Common myeloid progenitor, CD34-positive (primary cell): ENCODE measurements around the gene HSD11B2.

Experiments used
- CTCF ChIA-PET: fragments of 350-600 bp; sonication (Branson Sonifier 250); formaldehyde crosslinking; loops from one replicate; lab custom pipeline; 2021; ENCODE audit warnings: antibody characterized with exemption; lab: Charles Lee
- POLR2A ChIA-PET: fragments of 350-600 bp; sonication (Branson Sonifier 250); formaldehyde crosslinking; loops from one replicate; lab custom pipeline; 2021; ENCODE audit warnings: antibody characterized with exemption; lab: Charles Lee
- DNase-seq, 3 donors: peaks; one replicate each; pipeline versions ENCODE4 v3.0.0 to v3.0.0-alpha.2; 2013
- H3K27ac ChIP-seq, 2 experiments: 1 replicate in 1 of 2; 2 replicates in 1 of 2; pipeline ENCODE4 v1.7.0; 2013; ENCODE audit warnings: inconsistent platforms in 2 of 2, low read length in 2 of 2, mild to moderate bottlenecking in 2 of 2, low read depth in 1 of 2, moderate library complexity in 1 of 2; ENCODE audit not compliant: severe bottlenecking in 2 of 2, insufficient read depth in 1 of 2, poor library complexity in 1 of 2
- H3K27me3 ChIP-seq, 5 experiments: replicated peaks in 2 of 5; 1 replicate in 3 of 5; 2 replicates in 2 of 5; pipeline versions ENCODE4 v1.6.1 to v1.7.0; 2013; ENCODE audit warnings: low read length in 4 of 5, mild to moderate bottlenecking in 2 of 5, moderate library complexity in 2 of 5, inconsistent platforms in 1 of 5; ENCODE audit not compliant: insufficient read depth in 5 of 5, control insufficient read depth in 4 of 5
- H3K36me3 ChIP-seq, 4 experiments: 1 replicate in 2 of 4; 2 replicates in 2 of 4; pipeline versions ENCODE4 v1.6.1 to v1.7.0; 2013; ENCODE audit warnings: low read length in 3 of 4, control low read depth in 1 of 4, mild to moderate bottlenecking in 1 of 4; ENCODE audit not compliant: control insufficient read depth in 4 of 4, insufficient read depth in 4 of 4
- H3K4me1 ChIP-seq, 4 experiments: 1 replicate in 3 of 4; 2 replicates in 1 of 4; pipeline versions ENCODE4 v1.6.1 to v1.7.1; 2013; ENCODE audit warnings: low read length in 3 of 4, mild to moderate bottlenecking in 3 of 4, control low read depth in 1 of 4, inconsistent platforms in 1 of 4, moderate library complexity in 1 of 4; ENCODE audit not compliant: control insufficient read depth in 4 of 4, insufficient read depth in 4 of 4; ENCODE audit errors: control extremely low read depth in 1 of 4
- H3K4me3 ChIP-seq, 7 experiments: 1 replicate in 4 of 7; 2 replicates in 3 of 7; pipeline versions ENCODE4 v1.5.1 to v1.7.0; 2013; ENCODE audit warnings: mild to moderate bottlenecking in 7 of 7, low read length in 6 of 7, moderate library complexity in 6 of 7, inconsistent platforms in 2 of 7, low read depth in 2 of 7, control low read depth in 1 of 7; ENCODE audit not compliant: insufficient read depth in 4 of 7, control insufficient read depth in 1 of 7; ENCODE audit errors: extremely low read depth in 1 of 7
- H3K9me3 ChIP-seq, 5 experiments: 1 replicate in 4 of 5; 2 replicates in 1 of 5; pipeline versions ENCODE4 v1.6.1 to v1.7.1; 2013; ENCODE audit warnings: low read length in 4 of 5, mild to moderate bottlenecking in 2 of 5, inconsistent platforms in 1 of 5, low read depth in 1 of 5, moderate library complexity in 1 of 5; ENCODE audit not compliant: control insufficient read depth in 4 of 5, insufficient read depth in 2 of 5; ENCODE audit errors: control extremely low read depth in 1 of 5
- WGBS: methylation state at CpG from one replicate; pipeline ENCODE4 v1.1.5; 2013; ENCODE audit not compliant: insufficient coverage; 5-methylcytosine and 5-hydroxymethylcytosine counted together

Gene HSD11B2

DNA sequence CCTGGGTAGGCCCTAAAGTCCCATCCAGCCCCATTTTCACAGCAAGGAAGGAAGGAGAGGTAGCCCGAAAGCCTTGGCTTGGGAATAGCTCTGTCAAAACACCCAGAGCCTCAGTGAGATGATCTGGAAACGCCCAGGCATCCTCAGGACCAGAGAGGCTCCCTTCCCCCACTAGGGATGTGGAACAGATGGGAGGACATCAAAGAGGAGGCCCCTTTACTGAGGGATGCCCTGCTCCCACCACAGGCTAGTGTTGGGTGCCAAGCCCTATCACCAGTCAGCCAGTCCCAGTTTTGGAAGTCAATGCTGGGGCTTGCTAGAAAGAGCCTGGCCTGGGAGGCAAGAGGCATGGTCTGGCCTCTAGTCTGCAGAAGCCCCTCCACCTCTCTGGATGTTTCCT is 42.3 kb upstream of the HSD11B2 start:
- no peaks in the 10 kb centered on the region for H3K9me3 ChIP-seq
- H3K27ac ChIP-seq = no peak overlapping the region
- 100% methylated on average over 1 of the region's 2 CpGs for whole genome bisulfite sequencing
- H3K27me3 ChIP-seq = peaks cover 0 to 18% (median 12%) of the 10 kb centered on the region in 5 experiments
- no peak for DNase-seq
- H3K4me1 ChIP-seq = peaks cover 0 to 38% (median 28%) of the 10 kb centered on the region in 4 experiments
- ChIA-PET CTCF (interaction anchor here (0.6 to 1.7 kb wide), 4 partner anchors 11 to 82 kb away, joined by 3 to 7 read pairs (median 6); no protein-coding TSS in a partner anchor), POLR2A (no interaction called here)
- H3K36me3 ChIP-seq = no peaks in the 10 kb centered on the region
- H3K4me3 ChIP-seq = no peak overlapping the region

DNA sequence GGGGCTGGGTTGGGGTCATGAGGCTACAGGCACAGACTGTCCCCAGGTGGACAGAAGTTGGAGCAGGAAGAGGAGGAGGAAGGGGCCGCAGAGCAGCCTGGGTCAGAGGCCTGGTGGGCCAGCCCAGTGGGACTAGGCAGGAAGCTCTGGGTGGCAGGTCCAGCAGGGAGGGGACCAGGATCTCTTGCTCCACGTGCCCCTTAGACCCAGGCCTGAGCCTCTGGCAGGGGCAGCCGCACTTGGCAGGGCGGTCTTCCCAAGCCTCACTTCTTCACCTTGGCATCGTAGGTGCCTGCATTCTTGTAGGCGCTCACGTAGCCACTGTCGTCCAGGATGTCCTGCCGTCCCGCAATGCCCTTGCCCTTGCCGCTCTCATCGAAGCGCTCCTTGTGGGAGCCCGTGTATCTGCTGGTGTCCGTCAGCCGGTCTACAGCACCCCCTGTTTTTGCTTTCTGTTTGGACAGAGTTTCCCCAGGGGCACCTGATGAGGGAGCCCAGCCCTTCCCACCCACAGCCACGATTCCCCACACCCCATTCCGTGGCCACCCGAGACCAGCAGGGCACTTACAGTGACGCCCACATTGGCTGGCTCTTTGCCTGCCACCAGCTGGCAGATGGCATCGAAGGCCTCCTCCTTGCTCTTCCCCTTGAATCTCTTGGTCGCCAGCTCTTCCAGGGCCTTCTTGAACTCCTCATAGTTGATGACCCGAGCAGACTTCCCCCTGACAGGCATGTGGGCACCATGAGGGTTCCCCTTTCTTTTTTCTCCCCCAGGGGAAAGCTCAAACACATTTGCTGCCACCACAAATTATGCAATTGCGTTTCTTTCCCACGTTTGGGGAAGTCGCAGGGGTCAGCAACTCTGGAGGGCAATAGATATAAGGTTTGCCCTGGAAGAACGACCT is 40.8 kb upstream of the HSD11B2 start:
- ChIA-PET POLR2A (interaction anchor here (0.5 to 0.7 kb wide), 2 partner anchors 9 to 40 kb away, joined by 4 read pairs; no protein-coding TSS in a partner anchor), CTCF (interaction anchor here (0.9 to 5.3 kb wide), 6 partner anchors 9 to 130 kb away, joined by 3 to 40 read pairs (median 4); no protein-coding TSS in a partner anchor)
- Histone ChIP-seq H3K27ac (no peak overlapping the region), H3K9me3 (no peaks in the 10 kb centered on the region), H3K4me3 (no peak overlapping the region), H3K4me1 (peaks cover 0 to 54% (median 42%) of the 10 kb centered on the region in 4 experiments), H3K36me3 (no peaks in the 10 kb centered on the region), H3K27me3 (peaks cover 0 to 34% (median 22%) of the 10 kb centered on the region in 5 experiments)
- 69% methylated on average over 27 of the region's 27 CpGs for WGBS
- peak; percentile 55 to 82 (median 81) for DNase-seq

DNA sequence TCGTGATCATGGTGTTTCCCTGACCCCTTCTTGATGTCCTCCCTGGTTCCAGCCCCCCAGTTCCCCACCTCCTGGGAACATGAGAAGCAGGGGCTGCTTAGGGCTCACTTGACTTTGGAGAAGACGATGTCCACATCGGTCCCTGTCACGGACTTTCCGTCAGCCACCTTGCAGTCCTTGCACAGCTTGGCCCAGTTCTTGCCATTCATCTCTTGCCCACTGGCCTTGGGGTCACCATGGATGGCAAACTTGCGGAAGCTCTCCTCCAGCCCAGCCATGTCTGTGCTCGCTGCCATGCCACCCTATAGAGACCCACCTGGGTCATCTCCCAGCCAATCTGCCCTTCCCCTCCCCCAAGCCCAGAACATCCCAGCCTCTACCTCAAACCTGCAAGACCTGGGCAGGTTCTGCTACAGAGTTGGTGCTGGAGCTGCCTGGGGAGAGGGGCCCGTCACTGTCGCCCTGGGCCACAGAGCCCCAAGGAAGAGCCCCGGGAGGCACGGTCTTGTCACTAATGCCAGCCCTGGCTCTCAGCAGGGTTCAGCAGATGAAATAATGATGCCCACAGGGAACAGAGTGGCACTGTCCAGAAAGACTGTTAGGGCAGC is 40.0 kb upstream of the HSD11B2 start:
- ChIA-PET POLR2A (interaction anchor here (0.5 to 0.7 kb wide), 2 partner anchors 9 to 41 kb away, joined by 4 read pairs; no protein-coding TSS in a partner anchor), CTCF (interaction anchor here (0.9 to 5.3 kb wide), 6 partner anchors 9 to 130 kb away, joined by 3 to 40 read pairs (median 4); no protein-coding TSS in a partner anchor)
- peaks cover 0 to 42% (median 26%) of the 10 kb centered on the region in 5 experiments for H3K27me3 ChIP-seq
- no peaks in the 10 kb centered on the region for H3K36me3 ChIP-seq
- H3K9me3 ChIP-seq = no peaks in the 10 kb centered on the region
- H3K27ac ChIP-seq = no peak overlapping the region
- no peak for DNase-seq
- peaks cover 0 to 58% (median 44%) of the 10 kb centered on the region in 4 experiments for H3K4me1 ChIP-seq
- 91% methylated on average over 9 of the region's 11 CpGs for WGBS
- no peak overlapping the region for H3K4me3 ChIP-seq

DNA sequence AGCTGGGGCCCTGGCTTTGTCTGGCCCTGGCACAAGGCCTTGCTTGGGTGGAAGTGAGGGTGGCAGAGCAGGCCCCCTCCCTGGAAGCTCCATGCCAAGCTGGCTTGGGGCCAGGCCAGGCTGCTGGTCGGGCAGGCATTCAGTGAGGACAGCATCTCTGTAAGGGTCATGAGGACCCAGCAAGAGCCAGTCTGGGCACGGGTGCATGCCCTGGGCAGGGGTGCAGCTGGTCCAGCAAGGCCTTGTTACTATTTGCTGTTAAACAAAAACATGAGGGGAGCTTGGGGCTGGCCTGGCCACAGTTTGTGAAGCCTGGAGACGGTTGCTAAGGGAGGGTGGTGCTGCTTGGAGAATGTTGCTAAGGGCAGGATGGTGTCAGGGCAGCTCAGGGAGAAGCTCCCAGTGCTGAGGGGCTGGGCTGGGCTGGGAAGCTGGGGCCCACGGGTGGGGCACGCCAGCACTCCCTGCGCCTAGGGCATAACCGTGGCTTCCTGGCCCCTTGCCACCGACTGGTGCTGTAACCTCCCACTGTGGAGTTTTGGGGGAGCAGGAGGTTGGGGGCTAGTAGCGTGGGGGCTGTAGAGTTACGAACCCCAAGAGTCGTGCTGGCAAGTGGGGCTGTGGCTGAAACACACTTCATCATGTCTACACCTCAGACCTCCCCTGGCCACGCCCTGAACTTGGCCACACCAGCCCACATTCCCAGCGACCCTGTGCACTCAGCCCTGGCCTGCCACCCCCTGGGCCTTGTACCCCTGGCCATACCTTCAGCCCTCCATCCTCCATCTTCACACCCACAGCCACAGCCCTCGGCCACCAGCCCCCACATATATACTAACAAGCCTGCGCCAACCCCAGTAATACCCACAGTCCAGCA is 39.3 kb upstream of the HSD11B2 start:
- peak in 1 of 3 donors; percentile 30 for DNase-seq
- ChIA-PET CTCF (interaction anchor here (0.9 to 5.3 kb wide), 7 partner anchors 9 to 131 kb away, joined by 3 to 40 read pairs (median 3); no protein-coding TSS in a partner anchor), POLR2A (no interaction called here)
- Histone ChIP-seq H3K4me1 (peaks cover 0 to 60% (median 44%) of the 10 kb centered on the region in 4 experiments), H3K36me3 (no peaks in the 10 kb centered on the region), H3K27ac (no peak overlapping the region), H3K4me3 (no peak overlapping the region), H3K27me3 (peaks cover 0 to 45% (median 26%) of the 10 kb centered on the region in 5 experiments), H3K9me3 (no peaks in the 10 kb centered on the region)
- WGBS = 86% methylated on average over 11 of the region's 15 CpGs

DNA sequence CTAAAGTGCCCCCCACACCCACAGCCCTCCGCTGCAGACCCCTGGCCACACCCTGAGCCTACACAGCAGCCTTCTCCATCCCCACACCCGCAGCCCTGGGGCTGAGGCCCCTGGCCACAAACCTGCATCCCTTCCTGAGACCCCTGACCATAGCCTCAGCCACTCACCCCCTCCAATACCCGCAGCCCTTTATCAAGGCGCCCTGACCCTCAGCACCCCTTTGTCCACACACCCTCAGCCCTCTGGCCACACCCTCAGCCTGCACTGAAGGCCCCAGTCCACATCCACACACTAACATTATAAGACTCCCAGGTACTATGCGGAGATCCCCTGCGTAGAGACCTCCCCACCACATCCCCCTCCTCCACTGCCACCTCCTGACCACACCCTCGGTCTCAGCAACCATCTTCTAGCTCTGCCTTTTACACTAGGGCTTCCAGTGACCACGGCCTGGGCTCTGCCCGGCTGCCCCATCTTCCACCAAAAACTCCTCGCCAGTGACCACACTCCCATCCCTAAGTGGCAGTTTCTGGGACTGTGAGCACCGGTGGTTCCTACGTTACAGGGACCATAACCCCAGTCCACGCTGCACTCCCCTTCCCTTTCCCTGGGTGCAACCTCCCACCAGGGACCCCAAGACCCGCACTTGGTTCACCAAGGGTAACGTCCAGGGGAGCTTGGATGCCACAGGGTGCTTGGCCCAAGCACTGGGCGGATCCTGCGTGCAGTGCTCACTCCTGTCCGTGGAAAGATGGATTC is 38.4 kb upstream of the HSD11B2 start:
- Histone ChIP-seq H3K27ac (no peak overlapping the region), H3K9me3 (no peaks in the 10 kb centered on the region), H3K36me3 (no peaks in the 10 kb centered on the region), H3K4me3 (peak overlapping the region in 2 of 7 experiments; percentile 22 to 59), H3K27me3 (peaks cover 0 to 45% (median 22%) of the 10 kb centered on the region in 5 experiments), H3K4me1 (peaks cover 0 to 60% (median 44%) of the 10 kb centered on the region in 4 experiments)
- POLR2A ChIA-PET = no interaction called here
- DNase-seq = no peak
- 91% methylated on average over 16 of the region's 18 CpGs for WGBS
- CTCF ChIA-PET = interaction anchor here (1.0 to 5.3 kb wide), 7 partner anchors 8 to 42 kb away, joined by 3 to 40 read pairs (median 3); no protein-coding TSS in a partner anchor
